Rectal smooth muscle tissue (tissue), 1 donor: ENCODE results near the gene AK9.

ENCODE experiments used
- H3K27ac ChIP-seq: one replicate; pipeline ENCODE4 v1.7.0; 2013; ENCODE audit warnings: low read depth, low read length, inconsistent platforms
- H3K27me3 ChIP-seq: one replicate; pipeline ENCODE4 v1.7.0; 2013; ENCODE audit warnings: low read length; ENCODE audit not compliant: control insufficient read depth, insufficient read depth
- H3K36me3 ChIP-seq: one replicate; pipeline ENCODE4 v1.7.0; 2013; ENCODE audit warnings: low read length; ENCODE audit not compliant: control insufficient read depth, insufficient read depth
- H3K4me1 ChIP-seq: one replicate; pipeline ENCODE4 v1.7.0; 2013; ENCODE audit warnings: low read length; ENCODE audit not compliant: control insufficient read depth, insufficient read depth
- H3K4me3 ChIP-seq: one replicate; pipeline ENCODE4 v1.7.0; 2013; ENCODE audit warnings: low read length
- H3K9ac ChIP-seq: one replicate; pipeline ENCODE4 v1.7.0; 2013; ENCODE audit warnings: low read length

The AK9 gene

GRCh38 chr6:109478841-109479624 lies 212.0 kb downstream of the AK9 start:
- no peak overlapping the region for H3K9ac ChIP-seq
- H3K27me3 ChIP-seq, result no peaks in the 10 kb centered on the region
- peaks cover 6% of the 10 kb centered on the region for H3K36me3 ChIP-seq
- no peak overlapping the region for H3K27ac ChIP-seq
- peaks cover 5% of the 10 kb centered on the region for H3K4me1 ChIP-seq
- no peak overlapping the region for H3K4me3 ChIP-seq

GRCh38 chr6:109478222-109478805 lies 212.7 kb downstream of the AK9 start:
- Histone ChIP-seq H3K4me1 (peaks cover 5% of the 10 kb centered on the region), H3K27ac (no peak overlapping the region), H3K9ac (no peak overlapping the region), H3K36me3 (peaks cover 6% of the 10 kb centered on the region), H3K4me3 (no peak overlapping the region), H3K27me3 (no peaks in the 10 kb centered on the region)

- H3K36me3 ChIP-seq, result peaks cover 6% of the 10 kb centered on the region
- H3K4me3 ChIP-seq, result no peak overlapping the region
- H3K27ac ChIP-seq, result no peak overlapping the region
- H3K9ac ChIP-seq, result no peak overlapping the region
- peaks cover 5% of the 10 kb centered on the region for H3K4me1 ChIP-seq
- no peaks in the 10 kb centered on the region for H3K27me3 ChIP-seq
These were observed 213.3 kb downstream of the AK9 start for GRCh38 chr6:109477725-109478124.

- H3K9ac ChIP-seq, result no peak overlapping the region
- peaks cover 10% of the 10 kb centered on the region for H3K36me3 ChIP-seq
- H3K27ac ChIP-seq, result no peak overlapping the region
- H3K4me1 ChIP-seq, result peaks cover 5% of the 10 kb centered on the region
- H3K27me3 ChIP-seq, result no peaks in the 10 kb centered on the region
- no peak overlapping the region for H3K4me3 ChIP-seq
These were observed 213.8 kb downstream of the AK9 start for GRCh38 chr6:109477184-109477583.

GRCh38 chr6:109475625-109476024 lies 215.4 kb downstream of the AK9 start:
- no peaks in the 10 kb centered on the region for H3K27me3 ChIP-seq
- no peak overlapping the region for H3K4me3 ChIP-seq
- H3K36me3 ChIP-seq, result peaks cover 19% of the 10 kb centered on the region
- no peaks in the 10 kb centered on the region for H3K4me1 ChIP-seq
- H3K9ac ChIP-seq, result no peak overlapping the region
- no peak overlapping the region for H3K27ac ChIP-seq

GRCh38 chr6:109474995-109475394 lies 216.0 kb downstream of the AK9 start:
- no peaks in the 10 kb centered on the region for H3K27me3 ChIP-seq
- H3K4me1 ChIP-seq, result no peaks in the 10 kb centered on the region
- H3K4me3 ChIP-seq, result no peak overlapping the region
- H3K9ac ChIP-seq, result no peak overlapping the region
- H3K27ac ChIP-seq, result no peak overlapping the region
- peaks cover 24% of the 10 kb centered on the region for H3K36me3 ChIP-seq

GRCh38 chr6:109473120-109473519 lies 217.9 kb downstream of the AK9 start:
- H3K9ac ChIP-seq, result no peak overlapping the region
- no peak overlapping the region for H3K4me3 ChIP-seq
- H3K27ac ChIP-seq, result no peak overlapping the region
- no peaks in the 10 kb centered on the region for H3K4me1 ChIP-seq
- peaks cover 29% of the 10 kb centered on the region for H3K36me3 ChIP-seq
- no peaks in the 10 kb centered on the region for H3K27me3 ChIP-seq

GRCh38 chr6:109472132-109472995 lies 218.6 kb downstream of the AK9 start:
- H3K9ac ChIP-seq, result no peak overlapping the region
- no peak overlapping the region for H3K4me3 ChIP-seq
- peaks cover 29% of the 10 kb centered on the region for H3K36me3 ChIP-seq
- no peak overlapping the region for H3K27ac ChIP-seq
- H3K4me1 ChIP-seq, result no peaks in the 10 kb centered on the region
- no peaks in the 10 kb centered on the region for H3K27me3 ChIP-seq

GRCh38 chr6:109471105-109471810 lies 219.7 kb downstream of the AK9 start:
- no peaks in the 10 kb centered on the region for H3K27me3 ChIP-seq
- no peaks in the 10 kb centered on the region for H3K4me1 ChIP-seq
- H3K9ac ChIP-seq, result no peak overlapping the region
- H3K4me3 ChIP-seq, result no peak overlapping the region
- peaks cover 29% of the 10 kb centered on the region for H3K36me3 ChIP-seq
- no peak overlapping the region for H3K27ac ChIP-seq

GRCh38 chr6:109469591-109470189 lies 221.3 kb downstream of the AK9 start:
- Histone ChIP-seq H3K27ac (no peak overlapping the region), H3K9ac (no peak overlapping the region), H3K4me1 (no peaks in the 10 kb centered on the region), H3K36me3 (peaks cover 29% of the 10 kb centered on the region), H3K4me3 (no peak overlapping the region), H3K27me3 (no peaks in the 10 kb centered on the region)

GRCh38 chr6:109467696-109468095 lies 223.3 kb downstream of the AK9 start:
- no peaks in the 10 kb centered on the region for H3K27me3 ChIP-seq
- no peaks in the 10 kb centered on the region for H3K4me1 ChIP-seq
- H3K27ac ChIP-seq, result no peak overlapping the region
- no peak overlapping the region for H3K9ac ChIP-seq
- H3K36me3 ChIP-seq, result peaks cover 29% of the 10 kb centered on the region
- no peak overlapping the region for H3K4me3 ChIP-seq
